Endometrial microvascular endothelial cells (primary cell): ENCODE data around the gene BMPR1B. TPM values are rescaled to one million over a fixed set of nuclear protein-coding genes. Genes with fewer than 3 reads are reported as not detected.

Source experiments
- in situ Hi-C: cut with HindIII; loops from 2 replicates; pipeline ENCODE4 v1.10.0; 2017; ENCODE audit warnings: low sequenced_read_pairs, low pct_unique_long_range_greater_than_20kb; ENCODE audit errors: inconsistent ontology term
- total RNA-seq: library from RNA; depleted of rRNA; stranded (reverse); fragments of >200 nt; gene quantifications from one replicate; pipeline ENCODE4 v1.2.3, GENCODE V29; 2015; ENCODE audit errors: inconsistent ontology term

The BMPR1B gene
- total RNA-seq, 1 donor from 2014 or later, result not detected

DNA sequence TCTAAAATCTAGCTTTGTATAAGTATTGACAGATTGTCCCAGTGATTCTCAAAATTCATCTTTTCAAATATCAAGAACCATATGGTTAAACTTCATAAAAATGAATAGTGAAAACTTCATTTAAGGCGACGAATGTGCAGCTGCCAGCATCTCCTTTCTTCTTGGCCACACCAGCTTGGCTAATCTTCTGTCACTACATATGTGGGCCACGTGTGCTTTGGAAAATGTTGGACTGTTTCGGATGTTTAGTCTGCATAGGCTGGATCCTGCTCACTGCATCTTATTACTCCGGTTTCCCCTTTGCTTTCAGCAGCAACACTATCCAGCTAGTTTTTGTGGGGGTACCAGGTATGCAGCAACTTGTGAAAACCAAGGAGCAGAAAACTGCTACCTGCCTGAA is 221.9 kb downstream of the BMPR1B start:
- in situ Hi-C loops, result no loop called here

DNA sequence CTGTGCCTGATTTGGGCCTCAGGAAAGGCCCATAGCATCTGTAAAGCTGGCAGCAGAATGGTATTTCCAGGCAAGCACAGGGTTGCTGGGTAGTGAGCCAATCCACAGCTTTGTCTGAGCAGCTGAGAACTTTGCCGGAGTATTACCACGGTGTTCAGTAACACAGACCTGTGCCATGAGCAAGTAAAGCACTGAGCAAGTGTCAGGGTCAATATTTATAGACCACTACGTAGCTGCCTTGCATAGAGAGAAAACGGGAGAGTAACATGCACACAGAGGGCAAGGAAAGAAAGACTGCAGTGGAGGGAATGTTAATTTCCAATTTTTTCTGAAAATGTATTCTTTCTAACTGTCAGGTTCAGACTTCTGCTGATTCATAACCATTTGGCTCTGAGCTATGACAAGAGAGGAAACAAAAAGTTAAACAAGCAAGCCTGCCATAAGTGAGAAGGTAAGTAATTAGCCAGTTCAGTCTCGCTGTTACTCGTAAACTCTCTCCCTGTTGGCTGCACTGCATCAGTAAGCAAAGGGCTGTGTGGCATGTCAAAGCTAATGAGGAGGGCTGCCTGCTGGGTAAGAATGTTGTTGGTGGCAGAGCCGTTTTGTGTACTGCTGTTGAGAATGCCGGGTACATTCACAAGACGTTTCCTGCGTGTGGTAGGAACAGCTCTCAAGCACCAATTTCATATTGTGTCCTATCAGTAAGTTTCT is 238.1 kb downstream of the BMPR1B start:
- in situ Hi-C loops, result no loop called here

DNA sequence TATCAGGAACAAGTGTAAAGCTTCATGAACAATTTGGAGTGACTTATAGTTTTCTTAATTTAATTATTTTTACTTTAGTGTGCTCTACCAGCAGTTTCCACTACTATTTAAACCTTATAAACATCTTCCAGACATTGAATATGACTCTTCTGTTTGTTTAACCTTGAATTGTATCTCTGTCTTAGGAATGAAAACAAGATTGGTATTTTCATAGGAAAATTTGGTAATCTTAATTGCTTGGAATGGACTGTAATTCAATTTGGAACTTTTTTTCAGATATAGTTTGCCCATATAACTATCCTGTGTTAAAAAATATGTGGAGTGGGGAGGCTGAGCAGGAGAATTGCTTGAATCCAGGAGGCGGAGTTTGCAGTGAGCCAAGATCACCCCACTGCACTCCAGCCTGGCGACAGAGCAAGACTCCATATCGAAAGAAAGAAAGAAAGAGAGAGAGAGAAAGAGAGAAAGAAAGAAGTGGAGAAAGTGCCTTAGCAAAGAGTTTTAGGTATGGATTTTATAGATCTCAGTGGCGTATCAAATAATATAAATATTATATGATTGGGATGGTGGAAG is 242.4 kb downstream of the BMPR1B start:
- in situ Hi-C loops, result no loop called here

DNA sequence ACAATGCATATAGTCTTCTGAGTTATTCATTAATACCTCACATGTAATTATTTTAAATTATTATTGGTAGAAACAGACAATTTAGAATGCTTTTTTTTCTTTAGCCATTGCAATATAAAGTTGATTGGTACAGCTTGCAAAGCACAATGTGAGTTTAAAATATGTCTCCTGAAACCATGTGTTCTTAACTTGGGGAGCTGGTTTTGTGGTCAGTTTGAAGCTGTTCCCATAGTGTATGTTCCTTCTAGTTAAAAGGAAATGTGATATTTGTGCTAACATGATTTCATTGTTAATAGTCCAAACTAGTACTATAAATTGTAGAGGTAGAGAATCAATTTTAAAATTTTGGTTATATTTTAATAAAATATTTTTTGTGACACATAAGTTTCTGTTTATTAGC is 247.2 kb downstream of the BMPR1B start:
- in situ Hi-C loops, result no loop called here

DNA sequence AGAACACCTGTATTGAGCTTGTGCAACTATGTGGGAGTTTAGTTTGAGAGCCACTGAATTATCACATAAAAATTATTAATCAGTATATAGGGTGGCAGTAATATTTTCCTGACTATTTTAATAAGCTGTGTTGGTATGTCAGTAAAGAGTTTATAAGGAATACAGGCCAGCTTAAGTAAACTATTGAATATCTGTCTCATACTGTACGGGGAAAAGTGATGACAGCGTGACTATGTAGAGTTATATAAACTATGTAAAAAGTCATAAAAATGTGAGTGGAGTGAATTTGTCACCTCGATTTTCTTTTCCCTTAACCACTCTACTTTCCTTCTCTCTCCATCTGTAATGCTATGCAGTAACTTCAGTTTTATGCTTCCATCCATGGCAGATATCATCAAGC is 250.2 kb downstream of the BMPR1B start:
- in situ Hi-C loops, result no loop called here

DNA sequence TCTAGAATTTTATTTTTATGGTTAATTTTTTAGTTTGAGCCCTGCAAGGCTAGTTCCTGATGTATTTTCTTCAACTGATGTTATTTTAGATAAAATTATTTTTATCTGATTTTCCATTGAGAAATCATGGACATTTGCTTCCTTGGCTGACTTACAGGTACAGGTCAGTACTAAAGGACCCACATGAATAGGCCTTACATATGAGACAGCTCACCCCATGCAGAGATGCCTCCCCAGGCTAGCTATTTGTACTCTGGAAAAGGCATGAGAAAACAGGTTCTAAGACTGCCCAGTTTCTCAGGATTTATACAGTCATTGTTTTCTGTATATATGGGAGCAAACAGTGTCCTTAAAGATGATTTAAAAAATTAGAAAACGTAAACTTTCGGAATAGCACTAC is 255.5 kb downstream of the BMPR1B start:
- in situ Hi-C loops, result no loop called here

DNA sequence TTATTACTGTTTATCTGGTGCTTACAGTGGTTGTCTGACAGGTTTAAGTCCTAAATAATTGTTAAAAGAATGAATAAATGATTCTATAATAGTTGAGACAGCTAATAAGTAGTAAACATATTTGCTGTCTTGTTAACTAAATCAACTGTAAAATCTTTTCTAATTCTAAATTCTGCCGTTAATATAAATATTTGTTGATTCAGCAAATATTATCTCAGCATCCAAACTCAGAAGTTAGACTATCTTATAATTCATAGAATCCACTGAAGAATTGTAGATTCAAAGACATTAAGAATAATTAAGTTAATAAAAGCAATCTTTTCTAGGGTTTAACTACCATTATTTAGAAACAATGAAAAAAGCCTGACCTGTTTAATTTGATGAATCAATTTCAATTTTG is 256.3 kb downstream of the BMPR1B start:
- in situ Hi-C loops, result no loop called here

DNA sequence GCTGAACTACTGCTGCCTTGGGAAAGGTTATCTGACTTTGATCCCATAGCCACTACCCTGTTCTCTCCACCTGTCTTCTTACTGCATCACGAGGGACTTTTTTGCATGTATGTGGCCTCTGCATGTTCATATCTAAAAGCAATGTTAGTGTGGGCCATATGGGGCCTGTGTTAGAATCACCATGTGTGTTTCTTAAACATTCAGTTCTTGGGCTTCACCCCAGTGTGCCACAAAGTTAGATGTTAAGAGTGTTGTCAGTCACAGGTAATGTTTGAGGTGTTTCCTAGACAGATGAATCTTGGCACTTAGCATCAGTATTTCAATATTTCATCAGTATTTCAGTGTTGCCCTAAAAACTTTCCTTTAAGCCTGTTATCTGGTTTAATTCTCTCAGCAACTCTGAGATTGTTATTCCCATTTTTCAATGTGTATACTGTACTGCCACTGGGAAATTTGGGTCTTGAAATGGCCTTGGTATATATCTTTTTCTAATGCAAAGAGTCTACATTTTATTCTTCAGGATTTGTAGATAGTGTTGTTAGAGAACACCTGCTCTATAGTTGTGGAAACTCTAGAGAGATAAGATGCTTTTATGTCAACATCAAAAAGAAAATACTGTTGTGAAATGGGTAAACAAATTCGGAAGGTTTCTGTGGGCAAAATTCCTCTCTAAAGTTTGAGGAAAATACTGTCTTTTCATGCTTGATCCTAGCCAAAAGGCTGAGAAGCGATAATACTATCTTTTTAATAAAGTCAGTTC is 259.7 kb downstream of the BMPR1B start:
- in situ Hi-C loops, result no loop called here

DNA sequence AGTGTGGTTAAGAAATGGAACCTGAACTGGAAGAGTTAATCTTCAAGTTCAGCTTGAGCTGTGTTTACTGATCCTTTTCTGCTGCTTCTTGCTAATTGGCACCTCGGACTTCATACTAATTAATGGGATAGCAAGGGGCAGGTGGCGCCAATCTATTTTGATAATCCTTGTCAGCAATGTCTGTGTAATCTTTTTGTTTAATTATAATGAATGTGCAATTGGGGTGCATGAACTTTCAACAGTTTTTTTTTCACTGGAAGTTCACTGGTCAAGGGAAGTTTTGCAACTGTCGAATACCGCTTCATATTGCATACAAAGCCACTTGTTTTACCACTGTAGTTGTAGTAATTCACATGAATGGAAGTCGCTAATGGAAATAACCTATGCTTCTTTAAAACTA is 261.0 kb downstream of the BMPR1B start:
- in situ Hi-C loops, result no loop called here

DNA sequence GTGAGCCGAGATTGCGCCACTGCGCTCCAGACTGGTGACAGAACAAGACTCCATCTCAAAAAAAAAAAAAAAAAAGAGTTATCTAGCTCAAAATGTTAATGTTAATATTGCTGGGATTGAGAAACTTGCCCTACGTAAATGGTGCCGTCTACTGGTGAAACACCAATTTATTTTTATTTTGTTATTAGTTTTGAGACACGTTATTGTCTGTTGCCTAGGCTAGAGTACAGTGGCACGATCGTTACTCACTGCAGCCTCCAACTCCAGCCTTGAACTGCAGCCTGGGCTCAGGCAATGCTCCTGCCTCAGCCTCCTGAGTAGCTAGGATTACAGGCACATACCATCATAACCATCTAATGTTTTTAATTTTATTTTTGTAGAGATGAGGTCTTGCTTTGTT is 262.8 kb downstream of the BMPR1B start:
- in situ Hi-C loops, result no loop called here

DNA sequence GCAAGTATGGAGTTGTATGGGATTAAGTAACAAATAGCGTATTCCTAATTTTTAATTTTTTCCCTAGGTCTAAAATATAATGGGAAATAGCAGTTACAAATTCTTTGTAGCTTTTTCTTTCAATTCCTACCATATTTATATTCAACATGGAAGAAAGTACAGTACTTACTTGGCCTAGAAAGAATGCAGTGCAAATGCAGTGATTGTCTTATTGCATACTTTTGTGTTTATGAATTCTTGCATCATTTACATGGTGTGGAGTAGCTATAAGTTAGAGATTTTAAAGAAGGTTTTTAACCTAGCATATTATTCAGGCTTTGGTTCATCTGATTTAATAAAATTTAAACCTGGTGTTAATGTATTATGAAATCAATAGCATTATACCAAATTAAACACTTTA is 263.3 kb downstream of the BMPR1B start:
- in situ Hi-C loops, result no loop called here

DNA sequence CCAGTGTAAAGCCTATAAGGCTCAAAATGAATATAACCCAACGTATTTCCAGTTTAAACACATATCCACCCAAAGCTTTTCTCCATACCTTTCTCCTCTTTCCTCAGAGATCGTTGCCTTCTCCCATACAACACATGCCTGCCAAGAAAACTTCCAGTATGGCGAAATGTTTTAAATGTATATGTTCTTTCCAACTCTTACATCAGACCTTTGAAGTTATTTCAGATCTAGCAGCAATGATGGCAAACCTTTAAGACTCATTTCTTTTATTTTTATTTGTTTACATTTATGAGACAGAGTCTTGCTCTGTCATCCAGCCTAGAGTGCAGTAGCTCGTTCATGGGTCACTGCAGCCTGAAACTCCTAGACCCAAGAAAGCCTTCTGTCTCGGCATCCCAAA is 265.4 kb downstream of the BMPR1B start:
- in situ Hi-C loops, result no loop called here

DNA sequence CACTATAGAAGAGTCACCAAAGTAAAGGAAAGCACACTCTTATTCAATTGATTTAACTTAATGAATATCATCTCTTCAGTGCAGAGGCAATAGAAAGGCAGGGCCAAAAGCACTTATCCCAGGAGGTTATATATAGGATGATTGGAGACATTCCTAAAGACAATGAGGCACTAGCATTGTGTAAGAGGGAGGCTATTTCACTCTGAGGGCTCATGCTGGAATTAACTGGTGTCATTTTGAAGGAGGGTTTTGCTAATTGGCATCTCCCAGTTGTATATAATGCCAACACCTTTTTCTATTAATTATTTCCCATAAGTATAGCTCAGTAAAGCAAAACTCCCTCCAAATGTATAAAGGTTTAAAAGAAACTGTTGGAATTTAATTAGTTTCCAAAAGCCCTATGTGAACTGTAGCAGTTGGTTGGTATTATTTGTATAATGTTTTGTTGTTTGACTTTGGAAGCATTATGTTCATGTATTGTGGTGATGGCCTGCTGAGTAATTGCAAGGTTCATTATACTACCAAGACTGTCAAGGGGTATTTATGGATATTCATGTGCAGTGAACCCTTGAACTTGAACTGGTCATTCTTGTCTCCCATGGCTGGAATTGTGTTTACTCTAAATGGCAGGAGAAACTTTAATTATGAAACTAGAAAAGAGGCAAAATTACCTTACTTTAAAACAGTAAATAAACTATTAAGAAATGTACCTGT is 270.3 kb downstream of the BMPR1B start:
- in situ Hi-C loops, result no loop called here

DNA sequence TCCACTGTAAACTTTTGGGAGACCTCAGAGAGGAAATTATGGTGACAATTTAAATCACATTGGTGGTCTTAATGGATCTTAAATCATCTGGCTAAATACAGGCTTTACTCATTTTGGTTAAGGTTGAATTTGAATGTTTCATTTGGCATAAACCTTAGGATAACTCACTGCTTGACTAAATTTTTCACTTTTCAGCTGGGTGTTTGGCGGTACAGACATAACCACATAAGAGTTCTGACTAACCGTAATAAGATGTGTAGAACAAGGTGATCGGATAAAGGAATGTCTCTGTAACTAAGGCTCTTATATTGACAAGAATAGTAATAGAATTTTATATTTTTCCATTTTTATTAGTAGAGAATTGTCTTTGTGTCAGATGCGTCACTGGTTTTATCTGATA is 281.0 kb downstream of the BMPR1B start:
- in situ Hi-C loops, result no loop called here

DNA sequence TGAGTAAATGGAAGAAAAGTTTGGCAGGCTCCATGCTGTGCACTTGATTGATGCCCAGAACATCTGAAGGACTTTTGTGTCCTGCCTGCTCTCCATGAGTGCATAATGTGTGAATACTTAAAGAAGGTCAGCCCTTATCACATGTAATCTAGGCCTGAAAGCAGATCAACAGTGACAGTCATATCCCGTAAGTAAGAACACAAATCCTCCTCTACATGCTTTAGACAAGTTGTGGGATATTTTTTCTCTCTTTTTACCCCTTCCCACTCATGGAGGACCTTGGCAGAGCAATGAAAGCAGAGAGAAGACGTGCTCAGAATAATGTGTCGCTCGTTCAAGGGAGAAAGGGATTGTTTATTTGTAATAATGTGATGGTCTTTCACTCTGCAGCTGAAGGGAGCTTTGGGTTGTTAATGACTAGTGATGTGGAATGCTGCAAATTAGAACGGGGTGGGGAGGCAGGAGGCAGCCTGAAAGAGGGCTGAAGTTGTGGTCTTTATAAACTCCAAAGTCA is 286.6 kb downstream of the BMPR1B start:
- in situ Hi-C loops, result no loop called here

DNA sequence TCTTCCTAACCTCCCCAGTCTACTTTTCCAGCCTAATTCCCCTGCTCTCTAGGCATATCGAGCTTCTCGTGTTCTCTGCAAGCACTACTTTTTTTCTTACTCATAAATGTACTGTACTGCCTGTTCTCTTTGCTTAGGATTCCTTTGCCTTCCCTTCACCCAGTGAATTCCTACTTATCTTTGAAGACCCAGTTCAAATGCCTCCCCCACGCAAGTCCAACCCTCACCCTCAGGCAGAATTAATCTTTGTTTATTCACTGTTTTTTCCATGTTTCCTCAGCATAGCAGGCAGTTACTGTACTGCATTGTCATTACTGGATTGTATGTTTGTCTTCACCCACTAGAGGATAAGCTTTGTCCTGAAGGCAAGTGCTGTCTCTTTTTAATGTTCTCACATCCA is 287.7 kb downstream of the BMPR1B start:
- in situ Hi-C loops, result no loop called here

DNA sequence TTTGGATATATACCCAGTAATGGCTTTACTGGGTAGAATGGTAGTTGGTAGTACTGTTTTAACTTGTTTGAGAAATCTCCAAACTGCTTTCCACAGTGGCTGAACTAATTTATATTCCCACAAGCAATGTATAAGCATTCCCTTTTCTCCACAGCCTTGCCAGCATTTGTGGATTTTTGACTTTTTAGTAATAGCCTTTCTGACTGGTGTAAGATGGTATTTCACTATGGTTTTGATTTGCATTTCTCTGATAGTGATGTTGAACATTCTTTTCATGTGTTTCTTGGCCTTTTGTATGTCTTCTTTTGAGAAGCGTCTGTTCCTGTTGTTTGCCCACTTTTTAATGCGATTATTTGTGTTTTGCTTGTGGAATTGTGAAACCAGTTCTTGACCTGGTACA is 290.5 kb downstream of the BMPR1B start:
- in situ Hi-C loops, result no loop called here

DNA sequence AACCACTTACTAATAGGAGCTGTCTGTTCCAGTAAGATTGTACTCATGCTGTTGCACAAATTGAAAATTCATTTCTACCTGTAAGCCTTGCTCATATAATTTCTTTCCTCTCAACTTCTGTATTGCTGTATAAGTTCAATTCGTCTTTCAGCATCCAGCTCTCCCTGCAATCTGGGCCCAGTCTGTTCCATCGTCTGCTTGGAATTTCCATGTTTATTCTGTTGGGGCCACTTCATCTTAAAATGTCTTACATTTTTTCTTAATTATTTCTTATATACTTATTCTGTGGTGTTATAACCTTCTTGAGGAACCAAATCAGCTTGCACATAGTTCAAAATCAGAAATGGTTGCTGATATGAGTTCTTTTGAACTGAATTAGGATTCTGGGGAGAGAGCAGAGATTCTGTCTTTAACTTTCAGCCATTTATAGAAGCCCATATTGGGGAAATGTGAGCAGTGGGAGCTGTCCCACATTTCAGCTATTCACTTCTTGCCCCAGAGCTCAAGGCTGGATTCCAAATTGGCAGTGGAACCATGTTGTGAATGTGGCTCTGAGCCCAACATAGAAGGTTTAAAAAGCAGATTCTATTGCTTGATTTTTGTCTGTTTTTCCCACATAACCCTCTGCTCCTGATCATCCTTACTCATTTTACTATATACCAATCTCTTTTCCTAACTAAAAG is 291.9 kb downstream of the BMPR1B start:
- in situ Hi-C loops, result no loop called here
